ENCODE measurements around the gene TMEM238.

The TMEM238 gene

DNA sequence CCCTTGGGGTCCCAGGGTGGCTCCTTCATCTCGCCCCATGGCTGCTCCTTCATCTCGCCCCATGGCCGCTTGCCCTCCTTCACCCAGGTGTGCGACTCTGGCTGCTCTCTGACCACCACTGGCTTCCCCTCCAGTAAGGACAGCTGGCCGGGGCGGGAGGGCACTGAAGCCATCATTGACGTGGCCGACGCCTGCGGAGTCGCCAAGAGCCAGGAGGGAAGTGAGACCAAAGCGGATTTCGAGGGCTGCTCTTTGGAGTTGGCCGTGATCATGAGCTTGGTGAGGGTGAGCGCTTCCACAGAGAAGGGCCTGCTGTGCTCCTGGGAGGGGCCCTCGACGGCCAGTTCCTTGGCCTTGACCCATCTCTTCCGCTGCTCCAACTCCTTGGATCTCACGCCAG, 25.6 kb downstream of the TMEM238 start:
- DNase-seq: no peak

DNA sequence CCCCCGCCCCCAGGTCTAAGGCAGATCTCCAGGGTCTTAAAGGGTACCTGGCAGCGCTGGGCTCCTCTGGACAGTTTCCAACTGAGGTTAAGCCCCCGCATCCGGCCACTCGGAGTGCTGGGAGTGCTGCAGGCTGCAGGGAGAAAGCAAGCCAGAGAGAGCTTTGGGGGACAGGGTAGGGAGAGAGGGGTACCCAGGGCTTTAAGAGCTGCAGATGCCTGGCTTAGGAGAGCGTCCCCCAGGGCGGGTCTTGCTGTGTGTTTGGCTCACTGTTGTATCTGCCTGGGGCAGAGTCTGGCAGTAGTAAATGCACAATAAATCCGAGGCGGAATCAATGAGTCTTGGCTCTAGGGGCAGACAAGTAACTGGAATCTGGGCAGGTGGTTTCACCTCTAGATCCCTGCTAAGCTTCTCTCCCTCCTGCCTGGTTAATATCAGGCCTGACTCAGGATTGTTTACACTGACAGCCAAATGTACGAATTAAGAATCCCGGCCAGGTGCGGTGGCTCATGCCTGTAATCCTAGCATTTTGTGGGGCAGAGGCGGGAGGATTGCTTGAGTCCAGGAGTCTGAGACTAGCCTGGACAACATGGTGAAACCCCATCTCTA, 28.8 kb downstream of the TMEM238 start:
- DNase-seq: no peak

DNA sequence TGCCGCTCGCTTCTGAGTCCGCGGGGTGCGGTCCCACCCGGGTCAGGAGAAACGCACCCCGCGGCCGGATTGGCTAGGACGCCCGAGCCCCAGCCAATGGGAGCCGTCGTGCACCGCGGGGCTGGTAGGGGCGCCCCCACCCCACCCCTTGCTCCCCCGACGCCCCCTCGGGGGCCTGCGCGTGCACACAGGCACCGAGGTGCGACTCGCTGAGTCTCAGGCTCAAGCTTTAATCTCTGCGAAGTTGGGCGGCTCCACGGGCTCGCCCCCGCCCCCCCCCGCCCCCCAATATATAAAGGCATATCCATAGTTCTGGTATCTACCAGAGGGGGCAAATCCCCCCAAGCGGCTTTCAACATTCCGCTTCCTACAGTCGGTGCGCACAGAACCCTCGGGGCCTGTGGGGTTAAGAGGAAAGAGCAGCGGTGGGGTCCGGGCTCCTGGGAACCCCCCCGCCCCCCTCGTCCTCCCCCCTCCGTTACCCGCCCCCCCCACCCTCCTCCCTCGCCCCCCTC, 29.3 kb downstream of the TMEM238 start, which contains the start of gene COX6B2:
TSS of gene COX6B2 (minus strand) at position 22 of the 515 bp plus-strand sequence. CDS start 198 bp downstream, outside the sequence.
- no peak for DNase-seq

DNA sequence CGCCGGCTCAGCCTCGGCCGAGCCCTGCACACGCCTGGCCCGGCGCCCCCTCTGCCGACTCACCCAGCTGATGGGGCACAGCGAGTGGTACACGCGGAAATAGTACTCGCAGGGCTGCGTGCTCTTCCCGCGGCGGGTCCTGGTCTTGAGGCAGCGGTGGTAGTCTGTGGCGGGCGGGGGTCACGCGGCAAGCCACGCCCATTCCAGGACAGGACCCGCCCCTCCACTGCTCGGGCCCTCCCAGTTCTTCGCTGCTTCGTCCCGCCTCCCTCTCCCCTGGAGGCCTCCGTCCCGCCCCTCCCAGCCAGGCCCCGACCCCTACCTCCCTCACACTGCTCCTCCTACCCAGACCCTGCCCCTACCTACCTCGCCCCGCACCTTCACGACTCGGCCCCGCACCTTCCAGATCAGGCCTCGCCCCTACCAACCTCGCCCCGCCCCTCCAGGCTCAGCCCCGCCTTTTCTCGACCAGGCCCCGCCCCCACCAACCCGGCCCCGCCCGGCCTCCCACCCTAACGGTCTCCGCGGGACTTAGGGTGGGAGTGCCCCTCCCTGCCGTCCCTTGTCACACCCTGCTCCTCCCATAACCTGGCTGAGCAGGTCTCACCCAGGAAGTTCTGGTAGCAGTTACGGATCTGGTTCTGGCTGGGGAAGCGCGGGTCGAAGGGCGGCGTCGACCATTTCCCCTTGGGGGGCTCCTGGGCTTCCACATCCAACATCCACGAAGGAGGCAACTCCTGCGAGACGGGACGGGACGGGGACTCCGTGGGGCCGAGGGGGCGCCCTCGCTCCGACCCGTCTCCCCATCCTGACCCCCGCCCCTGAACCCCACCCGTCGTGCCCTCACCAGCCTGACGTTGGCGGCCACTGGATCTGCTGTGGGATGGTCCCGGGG, 30.0 kb downstream of the TMEM238 start:
- peak; percentile 48 for DNase-seq

DNA sequence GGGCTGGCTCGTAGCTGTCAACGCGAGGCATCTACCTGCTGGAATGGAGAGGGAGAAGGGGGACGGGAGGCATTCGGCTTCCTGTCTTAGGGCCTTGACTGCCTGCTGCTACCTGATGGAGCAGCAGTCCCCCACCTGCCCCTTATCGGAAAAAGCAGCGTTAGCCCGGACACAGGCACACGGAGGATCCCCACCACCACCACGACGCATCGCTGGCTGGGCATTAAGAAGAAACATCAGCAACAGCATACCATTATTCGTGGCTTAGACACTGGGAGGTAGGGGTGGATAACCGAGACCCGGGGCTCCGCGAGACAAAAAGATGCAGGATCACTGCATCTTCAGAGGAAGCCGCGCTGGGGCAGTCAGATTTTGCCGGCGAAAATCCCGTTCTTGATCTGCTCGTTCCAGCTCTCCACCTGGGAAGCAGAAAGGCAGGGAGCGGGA, 30.7 kb downstream of the TMEM238 start:
- DNase-seq: no peak

DNA sequence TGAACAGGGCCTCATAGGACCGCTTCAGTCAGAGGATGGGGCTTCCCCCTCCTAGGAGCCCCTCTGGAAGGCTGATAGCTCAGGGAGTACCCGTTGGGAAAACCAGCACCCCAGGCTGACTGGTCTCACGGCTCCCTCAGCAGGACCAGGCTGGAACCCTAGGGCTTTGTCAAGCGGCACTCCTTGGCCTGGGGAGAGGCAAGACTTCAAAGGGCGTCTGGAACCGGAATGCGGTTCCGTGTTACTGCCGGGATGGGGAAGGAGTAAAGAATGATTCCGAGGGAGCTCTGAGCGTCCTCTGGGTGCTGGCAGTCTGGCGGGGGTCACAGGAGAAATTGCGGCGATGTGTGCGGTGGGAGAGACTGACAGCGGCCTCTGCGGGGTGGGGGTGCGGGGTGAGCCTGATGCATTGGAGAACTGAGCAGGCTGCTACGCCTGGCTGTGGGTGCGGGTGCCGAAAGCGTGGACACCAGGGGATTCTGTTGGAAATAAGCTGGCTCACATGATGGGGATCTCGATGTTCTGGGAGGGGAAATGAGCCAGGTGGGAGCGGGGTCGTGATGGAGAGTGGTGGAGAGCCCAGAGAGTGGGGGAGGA, 31.4 kb downstream of the TMEM238 start:
- DNase-seq: no peak

DNA sequence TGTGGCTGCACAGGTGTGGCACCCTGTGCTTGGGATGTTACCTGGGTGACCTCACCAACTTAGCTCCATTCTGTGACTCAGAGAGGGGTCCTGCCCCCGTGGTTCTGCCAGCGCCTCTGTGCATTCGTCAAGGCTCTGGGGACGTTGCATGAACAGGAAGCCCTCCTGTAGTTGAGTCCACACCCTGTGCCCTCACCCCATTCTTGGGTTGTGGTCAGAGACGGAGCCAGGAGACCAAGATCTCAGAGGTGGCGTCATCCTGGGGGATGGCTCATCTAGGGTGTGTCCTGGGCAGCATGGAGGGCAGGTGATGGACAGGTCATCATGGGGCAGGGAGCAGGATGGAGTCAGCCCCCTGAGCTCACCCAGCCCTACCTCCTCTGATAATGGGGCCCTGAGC, 32.1 kb downstream of the TMEM238 start:
- DNase-seq: no peak

DNA sequence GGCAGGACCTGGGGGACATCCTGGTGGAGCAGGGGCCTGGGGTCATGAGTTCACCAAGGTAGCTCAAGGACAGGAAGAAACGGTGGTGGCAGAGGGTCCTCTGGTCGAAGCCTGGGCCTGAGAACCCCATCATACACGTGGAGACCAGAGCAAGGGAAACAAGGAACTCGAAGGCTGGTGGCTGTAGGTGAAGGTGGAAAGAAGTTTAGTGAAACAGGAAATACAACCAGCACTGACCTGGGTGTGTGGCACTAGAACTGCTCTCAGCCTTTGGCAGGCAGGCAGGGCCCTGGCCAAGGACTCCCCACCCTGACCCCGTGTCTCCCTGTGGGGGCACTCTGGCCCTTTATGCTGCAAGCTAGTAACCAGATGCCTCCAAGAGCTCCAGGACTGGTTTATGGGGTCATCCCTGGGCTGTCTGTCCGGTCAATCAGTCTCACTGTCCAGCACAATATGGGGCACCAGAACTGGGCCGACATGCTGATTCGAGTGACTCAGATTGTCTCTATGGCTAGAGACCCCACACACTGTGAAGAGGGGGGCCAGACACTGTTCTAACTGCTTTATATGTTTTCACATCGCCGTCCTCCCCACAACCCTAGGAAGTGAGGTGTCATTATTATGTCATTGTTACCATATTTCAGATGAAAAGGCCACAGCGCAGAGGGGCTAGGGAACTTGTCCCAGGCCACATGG, 33.3 kb downstream of the TMEM238 start:
- DNase-seq: no peak

DNA sequence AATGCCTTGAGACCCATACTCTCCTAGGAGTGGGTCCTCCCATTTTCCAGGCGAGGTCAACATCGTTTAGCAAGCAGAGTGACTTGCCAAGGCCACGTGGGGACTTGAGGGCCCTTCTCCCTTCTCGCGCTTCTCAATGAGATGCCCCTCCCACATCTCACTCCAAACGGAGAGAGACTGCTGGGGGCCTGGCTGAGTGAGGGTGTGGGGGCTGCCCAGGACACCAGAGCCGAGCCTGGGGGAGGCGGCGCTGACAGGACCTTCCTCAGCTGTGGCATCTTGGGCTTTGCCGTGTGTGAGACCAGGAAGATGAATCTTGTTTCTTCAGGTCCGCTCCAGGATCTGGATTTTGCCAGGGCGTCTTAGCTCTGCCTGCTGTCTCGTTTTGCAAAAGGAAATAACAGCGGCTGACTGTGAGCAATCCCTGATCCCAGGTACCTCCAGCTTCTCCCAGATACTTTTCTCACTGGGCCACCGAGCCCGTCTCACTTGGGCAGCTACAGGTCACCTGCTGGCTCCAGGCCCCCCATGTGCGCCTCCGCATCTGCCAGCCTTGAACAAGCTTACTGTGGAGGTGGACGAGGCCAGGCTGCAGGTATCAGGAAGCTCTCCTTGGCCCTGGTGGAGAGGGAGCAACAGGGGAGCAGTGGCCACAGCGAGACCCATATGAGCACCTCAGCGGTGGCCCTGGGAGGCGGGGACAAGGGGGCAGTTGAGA, 35.6 kb downstream of the TMEM238 start:
- no peak for DNase-seq

DNA sequence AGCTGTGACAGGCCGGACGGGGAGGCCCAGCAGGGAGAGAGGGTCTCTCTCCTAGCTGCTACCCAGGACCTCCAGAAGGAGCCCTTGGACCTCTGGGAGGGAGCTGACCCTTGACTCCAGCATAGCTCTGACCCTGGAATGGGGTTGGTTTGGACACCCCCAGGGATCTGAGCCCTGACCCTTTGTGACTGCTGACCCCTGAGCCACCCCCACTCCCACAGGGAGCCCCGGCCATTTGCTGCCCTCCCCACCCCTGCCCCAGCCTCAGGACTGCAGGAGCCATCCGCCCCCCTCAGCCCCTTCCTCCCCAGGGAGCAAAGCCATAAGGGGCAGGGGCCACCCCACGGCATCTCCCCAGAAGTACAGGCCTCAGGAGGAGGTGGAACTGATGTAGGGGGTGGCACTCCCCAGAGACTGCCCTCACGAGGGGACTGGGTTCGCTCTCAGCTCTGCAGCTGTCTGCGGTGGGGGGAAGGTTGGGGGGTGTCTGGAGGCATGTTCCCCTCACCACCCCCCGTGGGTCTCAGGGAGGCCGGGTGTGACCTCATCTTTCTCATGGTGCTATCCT, 36.6 kb downstream of the TMEM238 start:
- DNase-seq: no peak

DNA sequence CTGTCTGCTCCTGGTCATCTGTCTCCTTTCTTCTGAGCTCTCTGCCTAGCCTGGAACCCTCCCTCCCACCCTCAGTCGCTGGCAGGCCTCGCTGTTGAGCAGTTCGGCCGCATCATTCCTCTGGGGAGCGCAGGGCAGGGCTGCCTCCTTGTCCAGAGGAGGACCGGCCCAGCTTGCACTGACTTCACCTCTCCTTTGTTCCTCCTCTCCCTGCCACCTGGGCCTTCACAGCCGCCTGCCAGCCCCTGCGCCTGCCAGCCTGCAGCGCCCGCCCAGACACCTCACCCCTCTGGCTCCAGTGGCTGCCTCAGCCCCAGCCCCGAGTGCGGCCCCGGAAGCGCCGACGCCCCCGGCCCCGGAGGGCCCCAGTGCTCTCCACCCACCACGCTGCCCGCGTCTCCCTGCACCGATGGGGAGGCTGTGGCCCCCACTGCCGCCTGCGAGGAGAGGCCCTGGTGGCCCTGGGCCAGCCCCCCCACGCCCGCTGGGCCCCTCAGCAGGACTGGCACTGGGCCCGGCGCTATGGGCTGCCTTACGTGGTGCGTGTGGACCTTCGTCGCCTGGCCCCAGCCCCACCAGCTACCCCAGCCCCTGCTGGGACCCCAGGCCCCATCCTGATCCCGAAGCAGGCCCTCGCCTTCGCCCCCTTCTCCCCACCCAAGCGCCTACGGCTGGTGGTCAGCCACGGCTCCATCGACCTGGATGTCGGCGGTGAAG, 37.2 kb downstream of the TMEM238 start:
- no peak for DNase-seq

DNA sequence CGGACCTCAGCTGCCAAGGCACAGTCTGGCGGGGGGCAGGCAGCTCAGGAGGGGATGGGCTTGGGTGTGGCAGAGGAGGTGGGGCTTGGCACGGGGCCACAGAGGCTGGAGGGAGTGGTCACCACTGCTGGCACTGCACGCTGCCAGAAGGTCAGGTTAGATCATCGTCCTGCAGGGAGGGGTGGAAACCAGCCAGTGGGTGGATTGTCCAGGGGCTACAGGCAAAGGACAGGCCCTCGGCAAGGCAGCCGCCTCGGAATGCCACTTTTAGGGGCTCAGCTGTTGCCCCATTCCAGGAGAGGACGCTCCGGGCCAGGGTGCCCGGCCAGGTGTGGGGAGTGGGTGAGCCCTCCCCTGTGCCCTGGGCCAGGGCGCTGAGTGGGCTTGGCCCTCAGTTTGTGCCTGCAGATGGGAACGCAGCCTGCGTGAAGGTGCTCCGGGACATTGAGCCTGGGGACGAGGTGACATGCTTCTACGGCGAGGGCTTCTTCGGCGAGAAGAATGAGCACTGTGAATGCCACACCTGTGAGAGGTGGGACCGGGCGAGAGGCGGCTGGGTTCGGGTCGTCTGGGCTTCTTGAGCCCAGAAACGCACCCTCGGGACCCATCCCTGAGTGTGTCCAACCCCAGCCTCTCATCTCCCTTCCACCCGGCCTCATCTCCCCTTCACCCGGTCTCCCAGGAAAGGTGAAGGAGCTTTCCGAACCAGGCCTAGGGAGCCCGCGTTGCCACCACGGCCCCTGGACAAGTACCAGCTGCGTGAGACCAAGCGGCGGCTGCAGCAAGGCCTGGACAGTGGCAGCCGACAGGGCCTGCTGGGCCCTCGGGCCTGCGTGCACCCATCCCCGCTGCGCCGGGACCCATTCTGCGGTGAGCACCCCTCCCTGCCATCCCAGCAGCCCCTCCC, 38.0 kb downstream of the TMEM238 start:
- no peak for DNase-seq

DNA sequence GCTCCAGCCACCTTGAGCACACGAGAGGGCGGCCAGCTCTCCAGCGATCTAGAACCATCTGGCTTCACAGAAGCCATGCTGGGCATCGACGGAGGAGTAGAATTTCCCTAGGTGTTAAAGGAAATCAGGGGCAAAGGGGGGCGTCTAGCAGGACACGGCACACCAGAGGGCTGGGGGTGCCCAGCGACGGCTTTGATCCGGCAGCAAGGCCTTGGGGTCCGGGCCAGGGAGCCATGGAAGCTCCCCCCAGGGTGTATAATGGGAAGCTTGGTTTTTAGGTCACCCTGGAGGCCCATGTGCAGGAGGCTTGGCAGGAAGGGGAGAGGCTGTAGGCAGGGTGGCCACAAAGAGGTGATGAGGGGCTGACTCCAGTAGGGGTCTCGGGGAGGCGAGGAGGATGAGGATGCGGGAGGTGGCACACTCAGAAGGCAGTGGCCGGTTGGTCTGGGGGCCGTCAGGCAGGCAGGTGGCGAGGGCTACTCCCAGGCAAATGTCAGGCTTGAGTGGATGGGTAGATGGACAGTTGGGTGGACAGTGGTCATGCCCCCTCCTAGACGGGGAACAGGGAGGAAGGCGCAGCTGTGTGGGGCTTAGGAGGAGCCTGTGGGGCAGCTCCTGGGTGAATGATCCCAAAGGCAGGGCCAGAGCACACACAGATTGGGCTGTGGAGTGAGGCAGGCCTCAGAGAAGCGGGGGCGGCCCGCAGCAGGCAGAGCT, 38.8 kb downstream of the TMEM238 start:
- DNase-seq: no peak

DNA sequence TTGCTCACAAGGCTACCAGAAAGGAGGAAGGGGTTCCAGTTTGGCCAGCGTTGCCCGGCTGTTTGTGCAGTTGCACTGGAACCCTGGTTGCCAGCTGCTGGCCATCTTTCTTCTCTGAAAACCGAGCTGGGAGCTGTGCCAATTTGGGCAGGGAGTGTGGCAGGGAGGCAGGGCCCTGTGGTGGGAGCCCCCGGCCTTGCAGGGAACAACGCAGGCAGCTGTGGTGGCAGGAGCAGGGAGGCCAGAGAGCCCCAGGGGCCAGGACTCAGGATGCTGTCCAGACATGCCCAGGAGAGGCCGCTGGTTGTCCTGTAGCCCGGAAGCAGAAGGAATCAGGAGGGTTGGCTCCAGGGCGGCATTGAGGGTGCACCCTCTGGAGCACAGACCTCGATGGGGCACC, 39.6 kb downstream of the TMEM238 start:
- peak; percentile 29 for DNase-seq

DNA sequence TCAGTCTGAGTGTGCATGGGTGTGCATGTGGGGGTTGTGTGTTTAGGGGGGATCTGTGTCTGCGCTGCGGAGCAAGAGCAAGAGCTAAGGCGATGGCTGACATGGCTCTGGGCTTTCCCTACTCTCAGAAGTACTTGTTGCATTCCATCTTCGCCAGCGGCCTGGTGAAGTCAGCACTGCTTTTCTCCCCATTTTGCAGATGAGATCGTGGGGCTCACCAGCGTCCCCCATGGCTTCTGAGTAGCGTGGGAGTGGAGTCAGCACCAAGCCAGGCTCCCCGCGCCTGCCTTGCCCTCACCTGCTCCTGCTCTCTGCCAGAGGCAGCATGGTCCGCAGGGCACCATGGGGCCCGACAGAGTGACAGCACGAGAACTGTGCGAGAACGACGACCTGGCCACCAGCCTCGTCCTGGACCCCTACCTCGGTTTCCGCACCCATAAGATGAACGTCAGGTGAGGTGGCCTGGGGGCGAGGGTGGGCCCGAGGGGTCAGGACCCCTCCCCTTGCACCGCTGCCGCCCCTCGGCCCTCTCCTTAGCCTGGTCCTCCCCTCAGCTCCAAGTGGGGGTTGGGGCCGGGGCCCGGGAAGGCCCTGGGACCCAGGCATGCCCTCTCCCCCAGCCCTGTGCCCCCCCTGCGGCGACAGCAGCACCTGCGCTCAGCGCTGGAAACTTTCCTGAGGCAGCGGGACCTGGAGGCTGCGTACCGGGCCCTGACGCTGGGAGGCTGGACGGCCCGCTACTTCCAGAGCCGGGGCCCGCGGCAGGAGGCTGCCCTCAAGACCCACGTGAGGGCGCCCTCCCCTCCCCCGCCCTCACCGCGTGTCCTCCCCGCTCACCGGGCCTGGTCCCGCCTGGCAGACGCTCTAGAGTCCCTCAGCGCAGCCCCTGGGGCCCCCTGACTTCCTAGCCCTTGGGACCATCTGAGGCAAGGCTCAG, 42.2 kb downstream of the TMEM238 start:
- no peak for DNase-seq

DNA sequence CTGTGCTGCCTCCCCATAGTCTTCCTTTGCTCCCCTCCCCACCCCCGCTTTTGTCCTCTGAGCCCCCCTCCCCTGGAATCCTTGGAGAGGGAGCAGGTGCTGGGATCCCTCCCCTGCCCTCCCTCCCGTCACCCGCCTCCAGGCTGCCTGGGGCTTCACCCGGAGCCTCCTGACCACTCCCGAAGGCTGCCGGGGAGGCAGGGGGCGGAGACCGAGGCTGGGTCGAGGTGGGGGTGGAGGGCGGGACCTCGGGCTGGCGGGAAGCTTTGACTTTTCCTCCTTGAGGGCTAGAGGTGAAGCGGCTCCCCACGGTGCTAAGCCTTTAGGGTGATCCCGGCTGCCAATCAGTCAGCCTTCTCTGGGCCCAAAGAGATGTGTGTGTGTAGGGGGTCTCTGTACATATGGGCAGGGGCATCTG, 42.9 kb downstream of the TMEM238 start:
- peak; percentile 61 for DNase-seq

DNA sequence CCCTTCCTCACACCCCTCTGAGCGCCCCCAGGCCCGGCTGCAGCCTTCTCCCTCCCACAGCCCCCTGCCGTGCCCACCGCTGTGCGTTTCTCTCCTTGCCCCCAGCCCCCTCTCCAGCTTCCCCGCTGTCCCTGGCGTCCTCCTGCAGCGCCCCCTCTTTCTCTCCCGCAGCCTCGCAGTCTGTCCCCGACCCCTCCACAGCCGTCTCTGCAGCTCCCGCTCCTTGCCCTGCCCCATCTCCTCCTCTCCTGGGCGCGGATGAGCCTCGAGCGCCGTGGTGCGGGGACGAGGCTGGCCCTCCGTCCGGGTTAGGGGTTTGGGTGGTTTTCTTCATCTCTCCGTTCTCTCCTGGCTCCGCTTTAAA, 43.3 kb downstream of the TMEM238 start:
- no peak for DNase-seq

All from fibroblast of skin of back (primary cell).